Left ventricle myocardium inferior (tissue), 1 donor: ENCODE data around the gene TMPRSS11A. TPM values are rescaled to one million over a fixed set of nuclear protein-coding genes. Genes with fewer than 3 reads are reported as not detected.

ENCODE experiments used
- DNase-seq: peaks from one replicate; pipeline ENCODE4 v3.0.0-alpha.2; 2020
- H3K27ac ChIP-seq: fragments of 200-600 bp; replicated peaks from 2 replicates; pipeline ENCODE4 v1.8.0; 2021
- H3K27me3 ChIP-seq: fragments of 200-600 bp; 2 replicates; pipeline ENCODE4 v1.8.0; 2021; ENCODE audit warnings: low read depth
- H3K36me3 ChIP-seq: fragments of 200-600 bp; 2 replicates; pipeline ENCODE4 v1.8.0; 2021
- H3K4me1 ChIP-seq: fragments of 200-600 bp; 2 replicates; pipeline ENCODE4 v1.8.0; 2021
- H3K4me3 ChIP-seq: fragments of 200-600 bp; 2 replicates; pipeline ENCODE4 v1.8.0; 2021; ENCODE audit warnings: mild to moderate bottlenecking, moderate library complexity
- H3K9me3 ChIP-seq: fragments of 200-600 bp; replicated peaks from 2 replicates; pipeline ENCODE4 v1.8.0; 2021
- intact Hi-C: fragments of 100-400 bp; cut with micrococcal nuclease; formaldehyde crosslinking; loops from one replicate; pipeline ENCODE4 v1.11.0; 2022
- total RNA-seq: library from RNA; stranded (reverse); fragmentation: NEBNext Ultra II Directional; extraction: Animal tissue kit (Norgen Biotek cat#: 25700); gene quantifications from one replicate; pipeline ENCODE4 v1.2.1, GENCODE V29; 2021
- TF ChIP-seq, protein P1 (sequence below): fragments of 200-600 bp; IDR thresholded peaks from 2 replicates; pipeline ENCODE4 v1.8.0; 2021; ENCODE audit warnings: antibody characterized with exemption, mild to moderate bottlenecking, borderline replicate concordance
- donor health status: DM: no; HTN: yes; CAD: no; lungs with severe emphysema.

The TMPRSS11A gene
- total RNA-seq, 1 donor from 2014 or later: not detected

DNA sequence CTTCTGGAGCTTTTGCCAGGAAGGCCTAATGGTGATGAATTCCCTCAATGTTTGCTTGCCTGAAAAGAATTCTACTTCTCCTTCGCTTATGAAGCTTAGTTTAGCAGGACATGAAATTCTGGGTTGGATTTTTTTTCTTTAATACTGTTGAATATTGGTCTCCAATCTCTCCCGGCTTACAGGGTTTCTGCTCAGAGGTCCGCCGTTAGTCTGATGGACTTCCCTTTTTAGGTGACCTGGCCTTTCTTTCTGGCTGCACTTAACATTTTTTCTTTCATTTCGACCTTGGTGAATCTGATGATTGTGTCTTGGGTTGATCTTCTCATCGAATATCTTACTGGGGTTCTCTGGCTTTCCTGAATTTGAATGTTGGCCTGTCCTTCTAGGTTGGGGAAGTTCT is 17.2 kb upstream of the TMPRSS11A start:
- H3K27ac ChIP-seq: no peak overlapping the region
- H3K4me3 ChIP-seq: no peak overlapping the region
- TF ChIP-seq, protein P1, sequence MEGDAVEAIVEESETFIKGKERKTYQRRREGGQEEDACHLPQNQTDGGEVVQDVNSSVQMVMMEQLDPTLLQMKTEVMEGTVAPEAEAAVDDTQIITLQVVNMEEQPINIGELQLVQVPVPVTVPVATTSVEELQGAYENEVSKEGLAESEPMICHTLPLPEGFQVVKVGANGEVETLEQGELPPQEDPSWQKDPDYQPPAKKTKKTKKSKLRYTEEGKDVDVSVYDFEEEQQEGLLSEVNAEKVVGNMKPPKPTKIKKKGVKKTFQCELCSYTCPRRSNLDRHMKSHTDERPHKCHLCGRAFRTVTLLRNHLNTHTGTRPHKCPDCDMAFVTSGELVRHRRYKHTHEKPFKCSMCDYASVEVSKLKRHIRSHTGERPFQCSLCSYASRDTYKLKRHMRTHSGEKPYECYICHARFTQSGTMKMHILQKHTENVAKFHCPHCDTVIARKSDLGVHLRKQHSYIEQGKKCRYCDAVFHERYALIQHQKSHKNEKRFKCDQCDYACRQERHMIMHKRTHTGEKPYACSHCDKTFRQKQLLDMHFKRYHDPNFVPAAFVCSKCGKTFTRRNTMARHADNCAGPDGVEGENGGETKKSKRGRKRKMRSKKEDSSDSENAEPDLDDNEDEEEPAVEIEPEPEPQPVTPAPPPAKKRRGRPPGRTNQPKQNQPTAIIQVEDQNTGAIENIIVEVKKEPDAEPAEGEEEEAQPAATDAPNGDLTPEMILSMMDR: no peak
- peaks cover 41% of the 10 kb centered on the region for H3K9me3 ChIP-seq
- H3K4me1 ChIP-seq: no peaks in the 10 kb centered on the region
- intact Hi-C loops: no loop called here
- DNase-seq: no peak
- H3K27me3 ChIP-seq: no peaks in the 10 kb centered on the region
- H3K36me3 ChIP-seq: no peaks in the 10 kb centered on the region

DNA sequence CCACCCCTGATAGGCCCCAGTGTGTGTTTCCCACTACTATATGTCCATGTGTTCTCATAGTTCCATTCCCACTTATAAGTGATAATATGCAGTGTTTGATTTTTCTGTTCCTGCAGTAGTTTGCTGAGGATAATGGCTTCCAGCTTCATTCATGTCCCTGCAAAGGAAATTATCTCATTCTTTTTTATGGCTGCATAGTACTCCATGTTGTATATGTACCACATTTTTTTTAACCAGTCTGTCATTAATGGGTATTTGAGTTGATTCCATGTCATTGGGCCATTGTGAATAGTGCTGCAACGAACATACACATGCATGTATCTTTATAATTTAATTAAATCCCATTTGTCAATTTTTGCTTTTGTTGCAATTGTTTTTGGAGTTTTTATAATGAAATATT is 10.3 kb upstream of the TMPRSS11A start:
- intact Hi-C loops: no loop called here
- Histone ChIP-seq H3K9me3 (peaks cover 41% of the 10 kb centered on the region), H3K4me1 (no peaks in the 10 kb centered on the region), H3K4me3 (no peak overlapping the region), H3K36me3 (no peaks in the 10 kb centered on the region), H3K27ac (no peak overlapping the region), H3K27me3 (no peaks in the 10 kb centered on the region)
- DNase-seq: no peak
- TF ChIP-seq, protein P1: no peak

DNA sequence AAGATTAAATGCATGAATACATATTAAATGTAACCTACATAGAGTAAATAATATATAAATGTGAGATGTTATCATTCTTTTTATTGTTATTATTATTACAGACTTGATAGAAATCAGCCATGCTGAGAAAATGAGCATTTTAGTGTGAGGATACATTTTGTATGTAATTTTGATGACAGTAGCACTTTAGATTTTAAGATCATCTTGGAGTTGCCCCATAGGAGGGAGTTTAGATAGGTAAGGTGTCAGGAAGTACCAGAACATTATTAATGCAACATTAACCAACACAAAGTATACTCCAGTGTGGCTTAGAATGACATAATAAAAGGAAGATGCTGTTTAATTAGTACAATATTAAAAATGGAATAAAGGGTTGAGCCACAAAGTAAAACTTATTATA is 8.4 kb downstream of the TMPRSS11A start:
- no peaks in the 10 kb centered on the region for H3K4me1 ChIP-seq
- intact Hi-C loops: no loop called here
- H3K4me3 ChIP-seq: no peak overlapping the region
- DNase-seq: no peak
- H3K36me3 ChIP-seq: no peaks in the 10 kb centered on the region
- TF ChIP-seq, protein P1: no peak
- peaks cover 6% of the 10 kb centered on the region for H3K9me3 ChIP-seq
- H3K27ac ChIP-seq: no peak overlapping the region
- no peaks in the 10 kb centered on the region for H3K27me3 ChIP-seq

DNA sequence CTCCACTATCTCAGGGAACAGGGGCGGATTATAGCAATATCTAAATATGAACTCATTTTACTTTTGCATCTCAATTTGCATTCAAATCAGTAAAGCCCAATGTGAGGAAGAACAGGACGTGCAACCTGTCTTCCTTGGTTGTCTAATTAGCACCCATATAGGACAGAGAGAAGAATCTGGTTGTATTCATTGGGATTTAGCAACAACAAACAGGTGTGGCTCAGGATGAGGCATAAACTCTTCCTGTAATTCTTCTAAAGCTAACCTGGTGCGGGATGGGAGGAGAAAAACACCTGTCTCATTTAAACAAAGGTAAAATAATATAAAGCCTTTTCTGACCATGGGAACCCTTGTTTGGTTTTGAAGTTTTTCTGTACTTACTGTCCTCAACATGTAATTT is 22.2 kb downstream of the TMPRSS11A start:
- Histone ChIP-seq H3K4me3 (no peak overlapping the region), H3K27ac (no peak overlapping the region), H3K4me1 (no peaks in the 10 kb centered on the region), H3K27me3 (no peaks in the 10 kb centered on the region), H3K9me3 (peaks cover 31% of the 10 kb centered on the region), H3K36me3 (no peaks in the 10 kb centered on the region)
- intact Hi-C loops: no loop called here
- no peak for DNase-seq
- TF ChIP-seq, protein P1: no peak

DNA sequence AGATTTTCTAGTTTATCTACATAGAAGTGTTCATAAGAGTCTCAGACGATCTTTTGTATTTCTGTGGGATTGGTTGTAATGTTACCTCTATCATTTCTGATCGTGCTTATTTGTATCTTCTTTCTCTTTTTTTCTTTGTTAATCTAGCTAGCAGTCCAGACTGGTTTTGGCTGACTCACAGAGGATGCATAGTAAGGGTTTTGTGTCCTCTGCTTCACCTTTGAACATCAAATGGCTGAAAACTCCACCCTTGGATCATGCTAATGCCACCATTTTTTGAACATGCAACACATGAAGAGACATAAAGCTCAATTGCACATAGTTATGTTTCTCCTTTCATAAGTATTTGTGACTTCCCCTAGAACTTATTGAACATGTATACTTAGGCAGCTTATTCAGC is 22.8 kb downstream of the TMPRSS11A start:
- H3K4me3 ChIP-seq: no peak overlapping the region
- intact Hi-C loops: no loop called here
- TF ChIP-seq, protein P1: no peak
- H3K27me3 ChIP-seq: no peaks in the 10 kb centered on the region
- no peak overlapping the region for H3K27ac ChIP-seq
- no peaks in the 10 kb centered on the region for H3K4me1 ChIP-seq
- no peaks in the 10 kb centered on the region for H3K36me3 ChIP-seq
- peaks cover 31% of the 10 kb centered on the region for H3K9me3 ChIP-seq
- DNase-seq: no peak

DNA sequence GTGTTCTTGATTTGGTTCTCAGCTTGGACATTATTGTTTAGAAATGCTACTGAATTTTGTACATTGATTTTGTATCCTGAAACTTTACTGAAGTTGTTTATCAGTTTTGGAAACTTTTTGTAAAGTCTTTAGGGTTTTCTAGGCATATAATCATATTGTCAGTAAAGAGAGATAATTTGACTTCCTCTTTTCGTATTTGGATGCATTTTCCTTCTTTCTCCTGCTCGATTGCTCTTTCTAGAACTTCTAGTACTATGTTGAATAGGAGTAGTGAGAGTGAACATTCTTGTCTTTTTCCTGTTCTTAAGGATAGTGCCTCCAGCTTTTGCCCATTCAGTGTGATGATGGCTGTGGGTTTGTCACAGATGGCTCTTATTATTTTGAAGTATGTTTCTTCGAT is 24.1 kb downstream of the TMPRSS11A start:
- Histone ChIP-seq H3K27me3 (no peaks in the 10 kb centered on the region), H3K9me3 (peaks cover 31% of the 10 kb centered on the region), H3K36me3 (no peaks in the 10 kb centered on the region), H3K27ac (no peak overlapping the region), H3K4me3 (no peak overlapping the region), H3K4me1 (no peaks in the 10 kb centered on the region)
- DNase-seq: no peak
- intact Hi-C loops: no loop called here
- TF ChIP-seq, protein P1: no peak
